ENCODE data around the gene IBTK. TPM values are rescaled to one million over a fixed set of nuclear protein-coding genes. Genes with fewer than 3 reads are reported as not detected.
"Not testable (repeated sequence)": the region's sequence is repeated elsewhere in the genome, so short reads cannot be mapped to it uniquely, and the experiment has no call there.

The IBTK gene
- total RNA-seq, 1 donor from 2014 or later = 92.9 TPM

GRCh38 chr6:82166493-82166892 is 81.1 kb downstream of the IBTK start:
- Histone ChIP-seq H3K27me3 (ENCODE audit: control insufficient read depth, insufficient read depth, low read length) (no peaks in the 10 kb centered on the region), H3K4me3 (ENCODE audit: low read depth, low read length) (no peak overlapping the region), H3K36me3 (ENCODE audit: control insufficient read depth, insufficient read depth, low read length) (no peaks in the 10 kb centered on the region)
- DNase-seq (ENCODE audit: low read depth) (no peak), FAIRE-seq (no peak)
- TF ChIP-seq CTCF (IDR thresholded peaks at IDR 0.05; ENCODE audit: insufficient read depth, low read length, severe bottlenecking) = no peak

- DNase-seq (ENCODE audit: low read depth) (no peak), FAIRE-seq (no peak)
- TF ChIP-seq CTCF (IDR thresholded peaks at IDR 0.05; ENCODE audit: insufficient read depth, low read length, severe bottlenecking) = no peak
Observed at GRCh38 chr6:82160255-82160990, 87.1 kb downstream of the IBTK start.

GRCh38 chr6:82152786-82153185 is 94.8 kb downstream of the IBTK start:
- DNase-seq (ENCODE audit: low read depth); H3K4me3 ChIP-seq (ENCODE audit: low read depth, low read length); H3K27me3 ChIP-seq (ENCODE audit: control insufficient read depth, insufficient read depth, low read length); H3K36me3 ChIP-seq (ENCODE audit: control insufficient read depth, insufficient read depth, low read length); FAIRE-seq: not testable (repeated sequence)

More at GRCh38 chr6:82160255-82160990, 87.1 kb downstream of the IBTK start:
- Histone ChIP-seq H3K27me3 (ENCODE audit: control insufficient read depth, insufficient read depth, low read length) (no peaks in the 10 kb centered on the region), H3K36me3 (ENCODE audit: control insufficient read depth, insufficient read depth, low read length) (no peaks in the 10 kb centered on the region), H3K4me3 (ENCODE audit: low read depth, low read length) (no peak overlapping the region)

- not testable (repeated sequence) for H3K27me3 ChIP-seq (ENCODE audit: control insufficient read depth, insufficient read depth, low read length); FAIRE-seq; H3K36me3 ChIP-seq (ENCODE audit: control insufficient read depth, insufficient read depth, low read length); H3K4me3 ChIP-seq (ENCODE audit: low read depth, low read length); DNase-seq (ENCODE audit: low read depth)
Observed at GRCh38 chr6:82151147-82151546, 96.4 kb downstream of the IBTK start.

GRCh38 chr6:82145926-82146452 is 101.6 kb downstream of the IBTK start:
- Histone ChIP-seq H3K27me3 (ENCODE audit: control insufficient read depth, insufficient read depth, low read length) (no peaks in the 10 kb centered on the region), H3K4me3 (ENCODE audit: low read depth, low read length) (no peak overlapping the region), H3K36me3 (ENCODE audit: control insufficient read depth, insufficient read depth, low read length) (no peaks in the 10 kb centered on the region)
- FAIRE-seq = no peak
- TF ChIP-seq CTCF (IDR thresholded peaks at IDR 0.05; ENCODE audit: insufficient read depth, low read length, severe bottlenecking) = no peak
- no peak for DNase-seq (ENCODE audit: low read depth)

GRCh38 chr6:82144852-82145340 is 102.6 kb downstream of the IBTK start:
- Histone ChIP-seq H3K4me3 (ENCODE audit: low read depth, low read length) (no peak overlapping the region), H3K27me3 (ENCODE audit: control insufficient read depth, insufficient read depth, low read length) (no peaks in the 10 kb centered on the region), H3K36me3 (ENCODE audit: control insufficient read depth, insufficient read depth, low read length) (no peaks in the 10 kb centered on the region)
- FAIRE-seq (no peak), DNase-seq (ENCODE audit: low read depth) (peak; percentile 95)
- TF ChIP-seq CTCF (IDR thresholded peaks at IDR 0.05; ENCODE audit: insufficient read depth, low read length, severe bottlenecking) = no peak
